Ishikawa (cell line): Measurements from ENCODE around the gene ACO2.

ENCODE experiments used
- CEBPB ChIP-seq: IDR thresholded peaks from 2 replicates; pipeline ENCODE4 v1.6.1; 2012
- CREB1 ChIP-seq: IDR thresholded peaks from 2 replicates; pipeline ENCODE4 v1.6.1; 2012; ENCODE audit warnings: low read depth
- EGR1 ChIP-seq: IDR thresholded peaks from 2 replicates; pipeline ENCODE4 v1.6.1; 2012
- EP300 ChIP-seq: IDR thresholded peaks from 2 replicates; pipeline ENCODE4 v1.6.1; 2012; ENCODE audit warnings: borderline replicate concordance
- FOXM1 ChIP-seq: IDR thresholded peaks from 2 replicates; pipeline ENCODE4 v1.6.1; 2012; ENCODE audit warnings: low read depth, borderline replicate concordance
- MAX ChIP-seq: IDR thresholded peaks from 2 replicates; pipeline ENCODE4 v1.6.1; 2012
- RAD21 ChIP-seq: IDR thresholded peaks from 2 replicates; pipeline ENCODE4 v1.6.1; 2012; ENCODE audit warnings: low read depth
- REST ChIP-seq: IDR thresholded peaks from 2 replicates; pipeline ENCODE4 v1.6.1; 2012; ENCODE audit warnings: low read depth, mild to moderate bottlenecking
- TAF1 ChIP-seq: IDR thresholded peaks from 2 replicates; pipeline ENCODE4 v1.6.1; 2012; ENCODE audit warnings: low read depth, mild to moderate bottlenecking
- TCF12 ChIP-seq: IDR thresholded peaks from 2 replicates; pipeline ENCODE4 v1.6.1; 2012; ENCODE audit warnings: low read depth

GRCh38 chr22:41435560-41435959, 33.4 kb upstream of the ACO2 start:
- TF ChIP-seq EP300 (no peak), CREB1 (no peak), TAF1 (no peak), RAD21 (no peak), EGR1 (no peak), FOXM1 (no peak), CEBPB (no peak), REST (no peak), TCF12 (no peak), MAX (no peak)
